Measurements from ENCODE around the gene COL4A2. TPM values are rescaled to one million over a fixed set of nuclear protein-coding genes. Genes with fewer than 3 reads are reported as not detected.

The COL4A2 gene
- polyA plus RNA-seq, 1 donor from 2014 or later = not detected

GRCh38 chr13:110472904-110473563 is 165.9 kb downstream of the COL4A2 start:
- no peak overlapping the region for H3K4me3 Mint-ChIP-seq
- no peaks in the 10 kb centered on the region for H3K36me3 Mint-ChIP-seq
- H3K9me3 Mint-ChIP-seq = no peaks in the 10 kb centered on the region
- H3K27ac Mint-ChIP-seq = peak overlapping the region in 2 of 3 donors; percentile 2 to 25
- peaks cover 4% of the 10 kb centered on the region for H3K27me3 Mint-ChIP-seq
- H3K4me1 Mint-ChIP-seq = peaks cover 21 to 38% (median 21%) of the 10 kb centered on the region in 3 donors

GRCh38 chr13:110474713-110475112 is 167.6 kb downstream of the COL4A2 start:
- peaks cover 21 to 38% (median 21%) of the 10 kb centered on the region in 3 donors for H3K4me1 Mint-ChIP-seq
- peak overlapping the region in 2 of 3 donors; percentile 59 to 84 for H3K27ac Mint-ChIP-seq
- H3K36me3 Mint-ChIP-seq = no peaks in the 10 kb centered on the region
- H3K27me3 Mint-ChIP-seq = peaks cover 4% of the 10 kb centered on the region
- H3K4me3 Mint-ChIP-seq = no peak overlapping the region
- no peaks in the 10 kb centered on the region for H3K9me3 Mint-ChIP-seq

- Mint-ChIP-seq H3K4me1 (peaks cover 21 to 36% (median 21%) of the 10 kb centered on the region in 3 donors), H3K4me3 (peak overlapping the region in 2 of 4 donors; percentile 56 to 65), H3K36me3 (no peaks in the 10 kb centered on the region), H3K27ac (peak overlapping the region in 2 of 3 donors; percentile 59 to 84), H3K27me3 (peaks cover 4% of the 10 kb centered on the region), H3K9me3 (no peaks in the 10 kb centered on the region)
Measured at GRCh38 chr13:110475117-110475516, 168.0 kb downstream of the COL4A2 start.

- Mint-ChIP-seq H3K36me3 (no peaks in the 10 kb centered on the region), H3K4me3 (peak overlapping the region; percentile 25 to 70 (median 43)), H3K4me1 (peaks cover 20 to 30% (median 20%) of the 10 kb centered on the region in 3 donors), H3K27ac (peak overlapping the region in 2 of 3 donors; percentile 59 to 84), H3K9me3 (no peaks in the 10 kb centered on the region), H3K27me3 (no peaks in the 10 kb centered on the region)
Measured at GRCh38 chr13:110475550-110476219, 168.6 kb downstream of the COL4A2 start.

- peak overlapping the region in 1 of 3 donors; percentile 7 for H3K27ac Mint-ChIP-seq
- H3K36me3 Mint-ChIP-seq = no peaks in the 10 kb centered on the region
- no peaks in the 10 kb centered on the region for H3K9me3 Mint-ChIP-seq
- H3K27me3 Mint-ChIP-seq = no peaks in the 10 kb centered on the region
- peak overlapping the region in 2 of 4 donors; percentile 4 to 30 for H3K4me3 Mint-ChIP-seq
- peaks cover 14 to 25% (median 16%) of the 10 kb centered on the region in 3 donors for H3K4me1 Mint-ChIP-seq
Measured at GRCh38 chr13:110476220-110476617, 169.1 kb downstream of the COL4A2 start.

GRCh38 chr13:110477706-110478245 is 170.7 kb downstream of the COL4A2 start:
- Mint-ChIP-seq H3K4me1 (peaks cover 10 to 14% (median 12%) of the 10 kb centered on the region in 3 donors), H3K36me3 (no peaks in the 10 kb centered on the region), H3K9me3 (no peaks in the 10 kb centered on the region), H3K4me3 (no peak overlapping the region), H3K27ac (no peak overlapping the region), H3K27me3 (no peaks in the 10 kb centered on the region)

- Mint-ChIP-seq H3K4me1 (peaks cover 10 to 12% (median 12%) of the 10 kb centered on the region in 3 donors), H3K27ac (no peak overlapping the region), H3K4me3 (peak overlapping the region in 1 of 4 donors; percentile 21), H3K36me3 (no peaks in the 10 kb centered on the region), H3K27me3 (peaks cover 3% of the 10 kb centered on the region), H3K9me3 (no peaks in the 10 kb centered on the region)
Measured at GRCh38 chr13:110478405-110479214, 171.5 kb downstream of the COL4A2 start.

- Mint-ChIP-seq H3K36me3 (no peaks in the 10 kb centered on the region), H3K4me3 (no peak overlapping the region), H3K4me1 (peaks cover 10 to 12% (median 12%) of the 10 kb centered on the region in 3 donors), H3K9me3 (no peaks in the 10 kb centered on the region), H3K27ac (no peak overlapping the region), H3K27me3 (peaks cover 3% of the 10 kb centered on the region)
Measured at GRCh38 chr13:110479215-110479545, 172.1 kb downstream of the COL4A2 start.

- Mint-ChIP-seq H3K9me3 (no peaks in the 10 kb centered on the region), H3K27me3 (peaks cover 3% of the 10 kb centered on the region), H3K27ac (no peak overlapping the region), H3K36me3 (no peaks in the 10 kb centered on the region), H3K4me1 (peaks cover 10 to 12% (median 10%) of the 10 kb centered on the region in 3 donors), H3K4me3 (no peak overlapping the region)
Measured at GRCh38 chr13:110479648-110480047, 172.6 kb downstream of the COL4A2 start.

- no peak overlapping the region for H3K4me3 Mint-ChIP-seq
- peaks cover 3% of the 10 kb centered on the region for H3K27me3 Mint-ChIP-seq
- H3K9me3 Mint-ChIP-seq = no peaks in the 10 kb centered on the region
- no peaks in the 10 kb centered on the region for H3K36me3 Mint-ChIP-seq
- H3K4me1 Mint-ChIP-seq = peaks cover 6 to 8% (median 7%) of the 10 kb centered on the region in 3 donors
- H3K27ac Mint-ChIP-seq = peak overlapping the region in 1 of 3 donors; percentile 31
Measured at GRCh38 chr13:110480161-110480560, 173.1 kb downstream of the COL4A2 start.

- Mint-ChIP-seq H3K9me3 (no peaks in the 10 kb centered on the region), H3K4me1 (peaks cover 0 to 3% (median 0%) of the 10 kb centered on the region in 3 donors), H3K4me3 (no peak overlapping the region), H3K27ac (no peak overlapping the region), H3K27me3 (peaks cover 3% of the 10 kb centered on the region), H3K36me3 (no peaks in the 10 kb centered on the region)
Measured at GRCh38 chr13:110483386-110483968, 176.4 kb downstream of the COL4A2 start.

GRCh38 chr13:110484290-110485048 is 177.4 kb downstream of the COL4A2 start:
- H3K27ac Mint-ChIP-seq = no peak overlapping the region
- peaks cover 3% of the 10 kb centered on the region for H3K27me3 Mint-ChIP-seq
- H3K36me3 Mint-ChIP-seq = no peaks in the 10 kb centered on the region
- H3K9me3 Mint-ChIP-seq = no peaks in the 10 kb centered on the region
- H3K4me1 Mint-ChIP-seq = peaks cover 0 to 3% (median 0%) of the 10 kb centered on the region in 3 donors
- H3K4me3 Mint-ChIP-seq = no peak overlapping the region

GRCh38 chr13:110485604-110486003 is 178.5 kb downstream of the COL4A2 start:
- H3K9me3 Mint-ChIP-seq = no peaks in the 10 kb centered on the region
- peaks cover 3% of the 10 kb centered on the region for H3K27me3 Mint-ChIP-seq
- no peak overlapping the region for H3K27ac Mint-ChIP-seq
- H3K4me3 Mint-ChIP-seq = no peak overlapping the region
- no peaks in the 10 kb centered on the region for H3K36me3 Mint-ChIP-seq
- H3K4me1 Mint-ChIP-seq = peaks cover 0 to 3% (median 0%) of the 10 kb centered on the region in 3 donors
